Liver (tissue), 9 donors: Measurements from ENCODE around the gene RPS6KA5. TPM values are rescaled to one million over a fixed set of nuclear protein-coding genes. Genes with fewer than 3 reads are reported as not detected.
"Not testable (repeated sequence)": the region's sequence is repeated elsewhere in the genome, so short reads cannot be mapped to it uniquely, and the experiment has no call there.

Experiments used
- DNase-seq: peaks from one replicate; pipeline ENCODE4 v3.0.0-alpha.2; 2017; ENCODE audit warnings: low spot score
- H3K27ac ChIP-seq, 2 donors: one replicate each; pipeline ENCODE4 v1.7.0; 2013; ENCODE audit warnings: inconsistent platforms in 2 of 2, low read length in 2 of 2, control low read depth in 1 of 2, low read depth in 1 of 2, mild to moderate bottlenecking in 1 of 2
- H3K27me3 ChIP-seq, 4 donors: one replicate each; pipeline versions ENCODE4 v1.6.1 to v1.7.0; 2013; ENCODE audit warnings: low read length in 3 of 4, inconsistent platforms in 1 of 4, mild to moderate bottlenecking in 1 of 4, moderate library complexity in 1 of 4; ENCODE audit not compliant: control insufficient read depth in 4 of 4, insufficient read depth in 4 of 4
- H3K36me3 ChIP-seq, 4 donors: one replicate each; pipeline versions ENCODE4 v1.6.1 to v1.7.0; 2013; ENCODE audit warnings: low read length in 3 of 4, mild to moderate bottlenecking in 3 of 4, low read depth in 1 of 4, moderate library complexity in 1 of 4; ENCODE audit not compliant: control insufficient read depth in 4 of 4, insufficient read depth in 3 of 4
- H3K4me1 ChIP-seq, 4 donors: one replicate each; pipeline versions ENCODE4 v1.6.1 to v1.7.0; 2013; ENCODE audit warnings: low read length in 3 of 4, mild to moderate bottlenecking in 3 of 4, moderate library complexity in 1 of 4; ENCODE audit not compliant: control insufficient read depth in 4 of 4, insufficient read depth in 4 of 4
- H3K4me3 ChIP-seq, 3 donors: one replicate each; pipeline versions ENCODE4 v1.6.1 to v1.7.0; 2013; ENCODE audit warnings: low read length in 3 of 3, control low read depth in 1 of 3, low read depth in 1 of 3, mild to moderate bottlenecking in 1 of 3
- H3K9ac ChIP-seq, 2 donors: one replicate each; pipeline ENCODE4 v1.7.0; 2013; ENCODE audit warnings: low read length in 2 of 2, mild to moderate bottlenecking in 2 of 2, moderate library complexity in 2 of 2, control low read depth in 1 of 2, low read depth in 1 of 2
- H3K9me3 ChIP-seq, 4 donors: one replicate each; pipeline versions ENCODE4 v1.6.1 to v1.7.0; 2013; ENCODE audit warnings: low read length in 3 of 4; ENCODE audit not compliant: control insufficient read depth in 4 of 4
- EGR1 ChIP-seq, 2 donors: IDR thresholded peaks; 2 replicates each; pipeline ENCODE4 v1.6.1; 2016 to 2018; ENCODE audit warnings: antibody characterized with exemption in 2 of 2, low read depth in 2 of 2
- FOXA1 ChIP-seq: IDR thresholded peaks from 2 replicates; pipeline ENCODE4 v1.6.1; 2016; ENCODE audit warnings: antibody characterized with exemption
- FOXA2 ChIP-seq: IDR thresholded peaks from 2 replicates; pipeline ENCODE4 v1.6.1; 2016; ENCODE audit warnings: antibody characterized with exemption
- GABPA ChIP-seq, 2 donors: IDR thresholded peaks in 1 of 2; conservative IDR thresholded peaks in 1 of 2; 2 replicates each; pipeline ENCODE4 v1.6.1; 2016; ENCODE audit warnings: antibody characterized with exemption in 2 of 2, mild to moderate bottlenecking in 1 of 2, moderate library complexity in 1 of 2
- HNF4A ChIP-seq, 2 donors: conservative IDR thresholded peaks; 2 replicates each; pipeline ENCODE4 v1.6.1; 2016; ENCODE audit warnings: antibody characterized with exemption in 2 of 2, mild to moderate bottlenecking in 2 of 2
- HNF4G ChIP-seq: IDR thresholded peaks from 2 replicates; pipeline ENCODE4 v1.6.1; 2016; ENCODE audit warnings: antibody characterized with exemption
- JUND ChIP-seq, 2 donors: IDR thresholded peaks; 2 replicates each; pipeline ENCODE4 v1.6.1; 2016; ENCODE audit warnings: antibody characterized with exemption in 2 of 2
- RAD21 ChIP-seq, 2 donors: IDR thresholded peaks; 2 replicates each; pipeline ENCODE4 v1.6.1; 2016; ENCODE audit warnings: antibody characterized with exemption in 2 of 2, mild to moderate bottlenecking in 2 of 2
- RXRA ChIP-seq, 2 donors: IDR thresholded peaks; 2 replicates each; pipeline ENCODE4 v1.6.1; 2017 to 2018; ENCODE audit warnings: antibody characterized with exemption in 2 of 2, mild to moderate bottlenecking in 1 of 2
- SP1 ChIP-seq: IDR thresholded peaks from 2 replicates; pipeline ENCODE4 v1.6.1; 2018; ENCODE audit warnings: antibody characterized with exemption, mild to moderate bottlenecking
- TAF1 ChIP-seq: conservative IDR thresholded peaks from 2 replicates; pipeline ENCODE4 v1.6.1; 2016; ENCODE audit warnings: antibody characterized with exemption, mild to moderate bottlenecking
- YY1 ChIP-seq: IDR thresholded peaks from 2 replicates; pipeline ENCODE4 v1.6.1; 2016; ENCODE audit warnings: antibody characterized with exemption, mild to moderate bottlenecking
- WGBS: extraction: QIAGEN DNeasy Blood & Tissue Kit; methylation state at CpG from one replicate; pipeline ENCODE4 v1.1.7; 2013; 5-methylcytosine and 5-hydroxymethylcytosine counted together
- polyA plus RNA-seq, 2 donors: library from polyadenylated mRNA; stranded (reverse) in 1 of 2; unstranded in 1 of 2; fragments of 200-250 nt in 1 of 2; fragments of >200 nt in 1 of 2; fragmentation: Nextera tagmentation in 1 of 2; extraction: Ambion mirVana in 1 of 2; gene quantifications; one replicate each; pipeline versions ENCODE4 v1.2.1 to v1.2.3, GENCODE V29; 2013 to 2015
- total RNA-seq, 2 donors: library from RNA; depleted of rRNA; stranded (reverse); fragments of >200 nt; gene quantifications; one replicate each; pipeline ENCODE4 v1.2.3, GENCODE V29; 2014
- TF ChIP-seq, protein P1 (sequence below): IDR thresholded peaks from 2 replicates; pipeline ENCODE4 v1.6.1; 2016; ENCODE audit warnings: antibody characterized with exemption
- TF ChIP-seq, protein P2 (sequence below): IDR thresholded peaks from 2 replicates; pipeline ENCODE4 v1.6.1; 2016; ENCODE audit warnings: antibody characterized with exemption, mild to moderate bottlenecking
- TF ChIP-seq, protein P3 (sequence below): IDR thresholded peaks from 2 replicates; pipeline ENCODE4 v1.6.1; 2016; ENCODE audit warnings: antibody characterized with exemption
- TF ChIP-seq, protein P4 (sequence below): fragments of 150-350 bp; IDR thresholded peaks from 2 replicates; pipeline ENCODE4 v1.5.1; 2017; ENCODE audit warnings: improper control_type of control experiment, low read depth, low read length; ENCODE audit not compliant: missing input control
- donor health status: healthy.
- donor health status: healthy.
- donor health status: healthy.
- donor health status: healthy.
- donor health status: healthy.

RPS6KA5 gene
- total and polyA plus RNA-seq, 4 donors, result 0.52 to 2.3 (median 1.3) TPM

DNA sequence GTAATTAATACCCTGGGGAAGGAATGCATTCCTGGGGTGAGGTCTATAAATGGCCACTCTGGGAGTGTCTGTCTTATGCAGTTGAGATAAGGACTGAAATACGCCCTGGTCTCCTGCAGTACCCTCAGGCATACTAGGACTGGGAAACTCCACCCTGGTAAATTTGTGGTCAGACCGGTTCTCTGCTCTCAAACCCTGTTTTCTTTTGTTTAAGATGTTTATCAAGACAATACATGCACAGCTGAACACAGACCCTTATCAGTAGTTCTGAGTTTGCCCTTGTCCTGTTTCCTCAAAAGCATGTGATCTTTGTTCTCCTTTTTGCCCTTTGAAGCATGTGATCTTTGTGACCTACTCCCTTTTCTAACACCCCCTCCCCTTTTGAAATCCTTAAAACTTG lies 106.8 kb downstream of the RPS6KA5 start:
- not testable (repeated sequence) for H3K27ac ChIP-seq, DNase-seq, H3K4me3 ChIP-seq, H3K9me3 ChIP-seq, H3K9ac ChIP-seq, H3K27me3 ChIP-seq, H3K36me3 ChIP-seq, H3K4me1 ChIP-seq
- 79% methylated on average over 2 of the region's 2 CpGs for WGBS

DNA sequence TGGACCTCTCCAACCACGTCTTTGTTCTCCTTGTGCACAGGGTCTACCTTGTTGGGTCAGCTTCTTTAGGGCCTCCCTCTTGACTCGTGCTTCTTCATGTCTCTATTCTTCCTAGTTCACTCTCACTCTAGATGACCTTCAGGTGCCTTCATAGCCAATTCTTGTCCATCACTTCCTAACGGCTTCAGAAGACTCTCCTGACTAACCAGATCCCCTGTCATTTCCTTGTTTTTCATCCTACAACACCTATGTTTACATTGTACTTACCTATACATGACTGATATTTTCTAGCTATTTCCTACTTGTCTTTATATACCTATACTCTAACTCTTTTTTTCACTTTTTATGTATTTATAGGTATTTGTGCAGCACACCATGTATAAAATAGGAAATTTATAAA lies 117.1 kb downstream of the RPS6KA5 start:
- Histone ChIP-seq H3K27ac (no peak overlapping the region), H3K4me1 (peaks cover 0 to 18% (median 16%) of the 10 kb centered on the region in 4 donors), H3K4me3 (no peak overlapping the region), H3K9ac (no peak overlapping the region), H3K36me3 (no peaks in the 10 kb centered on the region), H3K9me3 (no peaks in the 10 kb centered on the region), H3K27me3 (no peaks in the 10 kb centered on the region)
- WGBS, result 94% methylated on average over 3 of the region's 3 CpGs
- DNase-seq, result no peak
- TF ChIP-seq, protein P1, sequence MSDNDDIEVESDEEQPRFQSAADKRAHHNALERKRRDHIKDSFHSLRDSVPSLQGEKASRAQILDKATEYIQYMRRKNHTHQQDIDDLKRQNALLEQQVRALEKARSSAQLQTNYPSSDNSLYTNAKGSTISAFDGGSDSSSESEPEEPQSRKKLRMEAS, result no peak
- no peak for TF ChIP-seq RXRA (IDR thresholded peaks at IDR 0.05)
- no peak for TF ChIP-seq TAF1
- TF ChIP-seq EGR1 (IDR thresholded peaks at IDR 0.05; ENCODE audit: low read depth in 2 of 2), result no peak
- TF ChIP-seq, protein P2, sequence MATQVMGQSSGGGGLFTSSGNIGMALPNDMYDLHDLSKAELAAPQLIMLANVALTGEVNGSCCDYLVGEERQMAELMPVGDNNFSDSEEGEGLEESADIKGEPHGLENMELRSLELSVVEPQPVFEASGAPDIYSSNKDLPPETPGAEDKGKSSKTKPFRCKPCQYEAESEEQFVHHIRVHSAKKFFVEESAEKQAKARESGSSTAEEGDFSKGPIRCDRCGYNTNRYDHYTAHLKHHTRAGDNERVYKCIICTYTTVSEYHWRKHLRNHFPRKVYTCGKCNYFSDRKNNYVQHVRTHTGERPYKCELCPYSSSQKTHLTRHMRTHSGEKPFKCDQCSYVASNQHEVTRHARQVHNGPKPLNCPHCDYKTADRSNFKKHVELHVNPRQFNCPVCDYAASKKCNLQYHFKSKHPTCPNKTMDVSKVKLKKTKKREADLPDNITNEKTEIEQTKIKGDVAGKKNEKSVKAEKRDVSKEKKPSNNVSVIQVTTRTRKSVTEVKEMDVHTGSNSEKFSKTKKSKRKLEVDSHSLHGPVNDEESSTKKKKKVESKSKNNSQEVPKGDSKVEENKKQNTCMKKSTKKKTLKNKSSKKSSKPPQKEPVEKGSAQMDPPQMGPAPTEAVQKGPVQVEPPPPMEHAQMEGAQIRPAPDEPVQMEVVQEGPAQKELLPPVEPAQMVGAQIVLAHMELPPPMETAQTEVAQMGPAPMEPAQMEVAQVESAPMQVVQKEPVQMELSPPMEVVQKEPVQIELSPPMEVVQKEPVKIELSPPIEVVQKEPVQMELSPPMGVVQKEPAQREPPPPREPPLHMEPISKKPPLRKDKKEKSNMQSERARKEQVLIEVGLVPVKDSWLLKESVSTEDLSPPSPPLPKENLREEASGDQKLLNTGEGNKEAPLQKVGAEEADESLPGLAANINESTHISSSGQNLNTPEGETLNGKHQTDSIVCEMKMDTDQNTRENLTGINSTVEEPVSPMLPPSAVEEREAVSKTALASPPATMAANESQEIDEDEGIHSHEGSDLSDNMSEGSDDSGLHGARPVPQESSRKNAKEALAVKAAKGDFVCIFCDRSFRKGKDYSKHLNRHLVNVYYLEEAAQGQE, result no peak
- TF ChIP-seq HNF4A (conservative IDR thresholded peaks at IDR 0.05), result no peak
- TF ChIP-seq SP1, result no peak
- no peak for TF ChIP-seq GABPA (IDR thresholded peaks at IDR 0.05 in 1 of 2, conservative IDR thresholded peaks at IDR 0.05 in 1 of 2)
- no peak for TF ChIP-seq HNF4G
- TF ChIP-seq, protein P3, sequence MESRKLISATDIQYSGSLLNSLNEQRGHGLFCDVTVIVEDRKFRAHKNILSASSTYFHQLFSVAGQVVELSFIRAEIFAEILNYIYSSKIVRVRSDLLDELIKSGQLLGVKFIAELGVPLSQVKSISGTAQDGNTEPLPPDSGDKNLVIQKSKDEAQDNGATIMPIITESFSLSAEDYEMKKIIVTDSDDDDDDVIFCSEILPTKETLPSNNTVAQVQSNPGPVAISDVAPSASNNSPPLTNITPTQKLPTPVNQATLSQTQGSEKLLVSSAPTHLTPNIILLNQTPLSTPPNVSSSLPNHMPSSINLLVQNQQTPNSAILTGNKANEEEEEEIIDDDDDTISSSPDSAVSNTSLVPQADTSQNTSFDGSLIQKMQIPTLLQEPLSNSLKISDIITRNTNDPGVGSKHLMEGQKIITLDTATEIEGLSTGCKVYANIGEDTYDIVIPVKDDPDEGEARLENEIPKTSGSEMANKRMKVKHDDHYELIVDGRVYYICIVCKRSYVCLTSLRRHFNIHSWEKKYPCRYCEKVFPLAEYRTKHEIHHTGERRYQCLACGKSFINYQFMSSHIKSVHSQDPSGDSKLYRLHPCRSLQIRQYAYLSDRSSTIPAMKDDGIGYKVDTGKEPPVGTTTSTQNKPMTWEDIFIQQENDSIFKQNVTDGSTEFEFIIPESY, result no peak
- TF ChIP-seq RAD21 (IDR thresholded peaks at IDR 0.05), result no peak
- no peak for TF ChIP-seq FOXA1
- TF ChIP-seq FOXA2, result no peak

DNA sequence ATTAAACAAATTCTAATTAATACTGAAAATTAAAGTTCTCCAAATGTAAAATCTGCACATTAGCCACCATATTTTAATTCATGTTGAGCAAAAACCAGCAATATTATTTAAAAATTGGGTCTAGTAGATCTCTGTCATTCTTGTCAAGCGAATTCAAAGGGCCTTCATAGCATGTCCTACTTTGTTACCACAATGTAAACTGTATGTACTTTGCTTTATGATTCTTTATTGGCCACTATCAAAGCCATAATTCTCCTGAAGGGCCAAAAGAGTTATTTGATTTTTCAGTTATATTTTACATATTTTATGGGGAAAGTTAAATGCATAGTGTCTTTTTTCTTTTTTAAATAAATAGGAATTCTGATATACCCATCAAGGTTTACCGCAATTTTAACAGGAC lies 117.9 kb downstream of the RPS6KA5 start:
- Histone ChIP-seq H3K27ac (no peak overlapping the region), H3K9me3 (no peaks in the 10 kb centered on the region), H3K36me3 (no peaks in the 10 kb centered on the region), H3K27me3 (no peaks in the 10 kb centered on the region), H3K4me1 (peaks cover 0 to 19% (median 16%) of the 10 kb centered on the region in 4 donors), H3K4me3 (no peak overlapping the region), H3K9ac (no peak overlapping the region)
- DNase-seq, result no peak
- 93% methylated on average over 2 of the region's 2 CpGs for WGBS
- no peak for TF ChIP-seq HNF4A (conservative IDR thresholded peaks at IDR 0.05)
- TF ChIP-seq, protein P3, result no peak
- TF ChIP-seq FOXA1, result no peak
- TF ChIP-seq JUND (IDR thresholded peaks at IDR 0.05), result no peak
- no peak for TF ChIP-seq RAD21 (IDR thresholded peaks at IDR 0.05)
- TF ChIP-seq, protein P4, sequence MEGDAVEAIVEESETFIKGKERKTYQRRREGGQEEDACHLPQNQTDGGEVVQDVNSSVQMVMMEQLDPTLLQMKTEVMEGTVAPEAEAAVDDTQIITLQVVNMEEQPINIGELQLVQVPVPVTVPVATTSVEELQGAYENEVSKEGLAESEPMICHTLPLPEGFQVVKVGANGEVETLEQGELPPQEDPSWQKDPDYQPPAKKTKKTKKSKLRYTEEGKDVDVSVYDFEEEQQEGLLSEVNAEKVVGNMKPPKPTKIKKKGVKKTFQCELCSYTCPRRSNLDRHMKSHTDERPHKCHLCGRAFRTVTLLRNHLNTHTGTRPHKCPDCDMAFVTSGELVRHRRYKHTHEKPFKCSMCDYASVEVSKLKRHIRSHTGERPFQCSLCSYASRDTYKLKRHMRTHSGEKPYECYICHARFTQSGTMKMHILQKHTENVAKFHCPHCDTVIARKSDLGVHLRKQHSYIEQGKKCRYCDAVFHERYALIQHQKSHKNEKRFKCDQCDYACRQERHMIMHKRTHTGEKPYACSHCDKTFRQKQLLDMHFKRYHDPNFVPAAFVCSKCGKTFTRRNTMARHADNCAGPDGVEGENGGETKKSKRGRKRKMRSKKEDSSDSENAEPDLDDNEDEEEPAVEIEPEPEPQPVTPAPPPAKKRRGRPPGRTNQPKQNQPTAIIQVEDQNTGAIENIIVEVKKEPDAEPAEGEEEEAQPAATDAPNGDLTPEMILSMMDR, result no peak
- TF ChIP-seq YY1, result no peak
